ENCODE data around the gene EVI5.

GRCh38 chr1:92833840-92834239, 48.9 kb upstream of the EVI5 start:
- TF ChIP-seq GATA2 (IDR thresholded peaks at IDR 0.05; ENCODE audit: low read depth, low read length): no peak
- TF ChIP-seq GATA3 (IDR thresholded peaks at IDR 0.05; ENCODE audit: low read depth, low read length): no peak

Data from SH-SY5Y (cell line).